GM18511 (cell line): ENCODE data around the gene MYOF.
"Not testable (repeated sequence)": the region's sequence is repeated elsewhere in the genome, so short reads cannot be mapped to it uniquely, and the experiment has no call there.

Source experiments
- ATAC-seq: cut with Tn5 transposase; IDR thresholded peaks from one replicate; pipeline ENCODE4 v1.9.1; 2021; ENCODE audit warnings: mild to moderate bottlenecking, moderate library complexity; ENCODE audit not compliant: unreplicated experiment

MYOF gene

DNA sequence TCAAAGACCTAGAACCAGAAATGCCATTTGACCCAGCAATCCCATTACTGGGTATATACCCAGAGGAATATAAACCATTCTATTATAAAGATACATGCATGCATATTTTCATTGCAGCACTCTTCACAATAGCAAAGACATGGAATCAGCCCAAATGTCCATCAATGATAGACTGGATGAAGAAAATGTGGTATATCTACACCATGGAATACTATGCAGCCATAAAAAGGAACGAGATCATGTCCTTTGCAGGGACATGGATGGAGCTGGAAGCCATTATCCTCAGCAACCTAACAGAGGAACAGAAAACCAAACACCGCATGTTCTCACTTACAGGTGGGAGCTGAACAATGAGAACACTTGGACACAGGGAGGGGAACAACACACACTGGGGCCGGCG lies 123.7 kb downstream of the MYOF start:
- ATAC-seq: not testable (repeated sequence)

DNA sequence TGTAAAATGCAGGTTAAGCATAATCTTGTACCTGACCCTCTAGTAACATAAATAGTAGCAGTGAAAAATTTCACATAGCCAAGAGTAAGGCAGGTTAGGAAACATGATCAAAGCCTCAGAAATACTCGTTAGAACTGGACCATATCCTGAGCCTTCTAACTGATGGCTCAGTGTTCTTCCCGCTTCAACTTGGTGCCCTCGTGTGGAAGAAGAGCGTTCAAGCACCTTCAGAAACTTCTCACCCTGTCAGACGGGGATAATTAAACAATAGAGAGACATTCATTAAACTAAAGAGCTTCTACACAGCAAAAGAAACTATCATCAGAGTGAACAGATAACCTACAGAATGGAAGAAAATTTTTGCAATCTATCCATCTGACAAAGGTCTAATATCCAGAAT lies 124.5 kb downstream of the MYOF start:
- no peak for ATAC-seq

DNA sequence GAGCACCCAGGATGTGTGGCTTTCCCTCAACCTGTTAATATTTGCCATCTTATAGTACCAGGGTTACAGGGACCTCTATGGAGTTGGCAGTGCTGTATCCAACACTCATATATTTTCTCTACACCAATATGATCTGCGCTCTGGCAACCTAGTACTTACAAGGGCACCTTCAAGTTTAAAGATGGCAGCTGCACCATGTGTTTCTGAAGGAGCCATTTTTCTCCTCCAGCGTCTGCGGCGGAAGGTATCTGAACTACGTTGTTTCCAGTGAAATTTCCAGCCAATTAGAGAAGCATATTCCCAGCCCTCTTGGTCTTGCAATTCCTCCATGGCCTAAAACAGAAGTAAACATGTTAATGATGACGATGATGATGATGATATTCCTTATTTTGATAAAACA lies 125.6 kb downstream of the MYOF start:
- no peak for ATAC-seq

DNA sequence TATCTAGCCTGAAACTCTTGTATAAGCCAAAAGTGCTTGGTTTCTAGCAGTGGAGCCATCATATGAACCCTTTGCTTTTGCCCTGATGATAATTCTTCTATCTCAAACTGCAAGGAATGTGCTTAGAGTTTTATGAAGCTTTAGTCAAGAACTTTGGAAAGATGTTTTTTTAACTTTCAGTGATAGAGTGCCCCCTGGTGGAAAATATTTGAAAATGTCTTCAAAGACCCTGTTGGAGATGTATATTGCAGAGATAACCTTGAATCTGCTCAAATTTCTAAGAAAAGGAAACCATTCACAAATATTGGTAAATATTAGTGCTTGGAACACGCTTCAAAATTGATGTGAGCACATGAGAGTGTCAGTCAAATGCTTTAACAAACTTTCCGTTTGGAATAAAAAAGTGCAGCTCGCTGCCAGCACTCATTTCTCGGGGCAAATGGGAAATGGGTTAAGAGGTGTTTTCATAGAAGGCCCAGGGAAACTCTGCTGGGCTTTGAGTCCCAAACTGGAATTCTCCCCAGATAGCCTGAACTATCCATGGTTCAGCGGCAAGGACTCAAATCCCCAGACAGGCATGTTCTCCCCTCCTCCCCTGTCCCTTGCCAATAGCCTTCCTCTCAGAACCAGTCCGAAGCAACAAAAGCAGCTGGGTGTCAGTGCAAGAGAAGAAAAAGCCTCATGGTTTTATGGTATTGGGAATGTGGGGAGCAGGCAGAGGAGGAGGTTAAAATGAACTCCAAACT lies 129.3 kb downstream of the MYOF start:
- no peak for ATAC-seq

DNA sequence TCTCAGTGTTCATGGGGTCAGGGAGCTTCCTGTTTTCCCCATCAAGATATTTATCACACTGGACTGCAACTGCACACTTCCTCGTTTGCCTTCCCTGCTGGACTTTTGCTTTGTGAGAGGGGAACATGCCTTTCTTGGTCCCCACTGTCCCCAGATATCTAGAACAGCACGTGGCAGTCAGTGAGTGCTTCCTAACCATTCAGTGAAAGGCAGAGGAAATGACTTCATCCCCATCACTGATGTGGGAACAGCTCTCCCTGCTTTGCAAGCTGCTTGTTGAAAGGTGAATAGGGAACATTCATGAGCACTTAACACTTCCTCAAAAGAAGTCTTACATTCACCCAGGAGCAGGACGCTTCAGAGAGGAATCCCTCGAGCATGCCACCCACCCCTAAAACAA lies 135.4 kb downstream of the MYOF start:
- ATAC-seq: no peak

DNA sequence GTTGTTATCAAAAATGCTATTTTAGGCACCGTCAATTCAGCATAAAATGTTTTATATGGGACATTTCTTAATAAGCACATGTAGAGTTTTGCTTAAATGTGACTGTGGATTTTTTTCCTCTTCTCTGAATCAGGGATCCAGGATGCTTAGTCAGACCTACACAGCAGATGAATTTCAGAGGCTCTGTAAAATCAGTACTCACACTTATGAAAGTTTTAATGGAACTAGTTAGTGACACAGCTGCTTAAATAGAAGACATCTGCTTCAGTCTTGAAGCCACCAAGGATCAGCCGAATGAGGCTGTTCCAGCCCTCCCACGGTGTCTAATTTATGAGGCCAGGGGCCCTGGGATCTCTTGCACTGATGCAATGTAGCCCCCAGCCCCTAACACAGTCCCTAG lies 136.0 kb downstream of the MYOF start:
- no peak for ATAC-seq

DNA sequence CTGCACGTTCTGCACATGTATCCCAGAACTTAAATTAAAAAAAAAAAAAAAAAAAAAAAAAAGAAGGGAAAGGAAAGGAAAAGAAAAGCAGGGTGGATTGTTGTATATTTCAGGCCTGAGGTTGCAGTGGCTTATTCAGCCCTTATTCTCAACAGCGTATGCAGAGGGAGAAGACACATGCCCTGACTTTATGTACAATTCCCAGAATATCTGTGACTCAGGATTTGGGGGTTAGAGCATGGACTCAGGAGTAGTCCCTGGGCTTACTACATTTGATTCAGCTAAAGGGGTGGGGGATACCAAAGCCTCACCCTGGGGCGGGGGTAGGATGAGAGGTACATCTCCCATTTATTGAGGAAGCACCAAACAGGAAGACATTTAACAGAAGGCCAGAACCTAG lies 137.4 kb downstream of the MYOF start:
- no peak for ATAC-seq

DNA sequence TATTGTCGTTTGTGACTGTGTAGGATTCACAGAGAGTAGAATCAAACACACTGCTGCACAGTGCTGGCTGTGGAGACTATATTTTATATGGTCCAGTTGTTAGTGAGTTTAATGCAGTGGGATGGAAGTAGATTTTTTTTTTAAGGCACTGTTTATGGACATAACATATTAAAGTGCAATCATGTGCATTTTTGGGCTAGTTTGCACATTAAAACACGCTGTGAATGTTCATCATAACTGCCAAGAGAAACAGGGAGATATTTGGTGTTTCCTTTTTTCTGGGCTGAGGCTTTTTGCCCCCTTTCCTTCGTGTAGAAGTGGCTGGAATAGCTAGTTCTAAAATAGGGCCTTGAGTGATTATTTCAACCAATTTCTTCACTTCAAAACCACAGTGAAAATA lies 139.2 kb downstream of the MYOF start:
- no peak for ATAC-seq

DNA sequence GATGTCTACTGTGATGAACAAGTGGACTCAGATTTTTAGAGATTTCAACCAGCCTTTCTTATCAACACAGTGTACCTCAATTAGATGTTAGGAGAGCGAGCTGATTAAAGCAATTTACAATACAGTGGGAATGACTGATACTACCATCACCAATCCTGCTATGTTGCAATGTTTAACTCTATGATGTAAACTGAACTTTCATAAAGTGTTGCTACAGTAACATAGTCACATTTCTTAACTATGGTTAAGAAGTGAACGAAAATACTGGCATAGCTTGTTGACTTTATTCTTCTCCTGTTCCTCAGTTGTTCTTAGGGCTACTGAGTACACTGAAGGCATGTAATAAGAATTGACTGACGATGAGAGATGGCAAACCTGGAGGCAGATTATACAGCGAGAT lies 139.8 kb downstream of the MYOF start:
- ATAC-seq: no peak

DNA sequence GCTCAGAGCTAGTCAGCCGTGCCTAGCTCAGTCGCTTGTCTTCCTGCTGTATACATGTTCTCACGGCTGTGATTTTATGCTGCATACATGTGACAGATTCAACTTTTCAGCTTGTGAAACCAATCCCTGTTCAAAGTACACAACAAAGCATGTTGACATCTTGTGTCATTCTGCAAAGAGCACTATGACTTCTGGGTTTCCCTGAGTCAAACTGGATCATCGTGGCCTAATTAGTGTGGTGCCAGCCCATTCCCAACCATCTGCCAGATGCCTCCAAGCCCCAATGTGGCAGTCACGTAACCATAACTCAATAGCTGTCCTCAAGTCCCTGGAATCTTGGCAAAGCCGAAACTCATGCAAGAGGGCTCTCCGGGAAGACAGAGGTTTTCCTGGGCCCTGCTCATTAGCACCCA lies 144.8 kb downstream of the MYOF start:
- no peak for ATAC-seq

DNA sequence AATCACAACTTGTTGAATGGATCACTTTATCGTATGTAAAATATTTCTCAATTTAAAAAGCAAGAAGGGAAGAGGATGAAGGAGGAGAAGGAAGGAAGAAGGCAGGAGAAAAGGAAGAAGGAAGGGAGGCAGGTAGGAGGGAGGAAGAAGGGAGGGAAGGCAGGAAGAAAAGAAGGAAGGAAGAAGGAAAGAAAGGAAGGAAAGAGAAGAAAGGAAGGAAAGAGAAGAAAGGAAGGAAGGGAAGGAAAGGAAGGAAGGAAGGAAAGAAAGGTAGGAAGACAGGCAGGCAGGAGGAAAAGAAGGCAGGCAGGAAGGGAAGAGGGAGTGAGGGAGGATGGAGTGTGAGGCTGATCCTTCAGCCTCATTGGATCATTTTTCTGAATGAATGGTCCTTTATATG lies 145.5 kb downstream of the MYOF start:
- ATAC-seq: no peak

DNA sequence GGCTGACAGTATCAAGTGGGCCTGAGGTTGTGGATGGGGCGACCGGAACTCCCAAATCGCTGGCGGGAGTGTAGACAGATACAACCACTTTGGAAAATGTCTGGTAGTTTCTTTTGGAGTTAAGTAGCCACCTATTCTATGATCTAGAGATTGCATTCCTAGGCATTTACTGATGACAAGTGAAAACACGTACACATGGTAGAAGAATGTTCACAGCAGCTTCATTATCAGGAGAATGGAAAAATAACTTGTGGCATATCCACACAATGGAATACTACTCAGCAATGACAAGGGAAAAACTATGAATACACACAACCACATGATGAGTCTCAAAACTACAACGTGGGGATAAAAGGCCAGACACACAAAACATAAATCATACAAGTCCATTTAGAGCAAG lies 146.0 kb downstream of the MYOF start:
- no peak for ATAC-seq

DNA sequence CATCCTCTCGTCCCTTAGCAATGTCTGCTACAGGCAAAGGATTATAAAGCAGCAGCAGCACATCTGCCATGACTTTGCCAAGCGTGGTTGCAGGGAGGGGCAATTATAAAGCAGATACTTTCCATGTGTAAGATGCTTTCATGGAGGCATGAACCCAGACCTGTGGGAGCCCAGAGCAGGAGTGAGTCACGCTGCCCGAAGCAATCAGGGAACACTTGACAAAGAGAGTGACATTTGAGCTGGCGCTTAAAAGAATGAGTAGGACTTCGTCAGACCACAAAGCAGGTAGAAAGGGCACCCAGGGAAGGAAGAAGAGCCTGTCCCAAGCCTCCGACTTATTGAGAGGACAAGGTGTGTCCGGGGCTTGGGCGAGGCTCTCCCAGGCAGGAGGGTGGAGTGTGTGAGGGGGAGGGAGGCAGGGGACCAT lies 147.2 kb downstream of the MYOF start:
- ATAC-seq: no peak

DNA sequence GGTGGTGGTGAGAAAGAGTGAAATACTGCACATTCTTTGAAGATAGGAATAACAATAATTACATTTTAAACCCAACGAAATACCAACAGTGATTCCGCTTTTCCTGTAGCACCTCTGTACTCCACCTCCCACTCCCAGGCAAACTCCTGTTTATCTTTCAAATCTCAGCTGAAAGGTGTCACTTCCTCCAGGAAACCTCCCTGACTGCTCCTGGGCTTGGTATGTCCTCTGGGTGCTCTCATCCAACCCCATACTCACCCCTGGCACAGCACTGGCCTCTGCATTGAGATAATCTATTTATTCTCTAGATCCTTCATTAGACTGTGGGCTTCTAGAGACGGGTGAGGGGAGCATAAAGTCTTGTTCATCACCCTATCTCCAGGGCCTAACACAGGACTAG lies 148.0 kb downstream of the MYOF start:
- ATAC-seq: no peak

DNA sequence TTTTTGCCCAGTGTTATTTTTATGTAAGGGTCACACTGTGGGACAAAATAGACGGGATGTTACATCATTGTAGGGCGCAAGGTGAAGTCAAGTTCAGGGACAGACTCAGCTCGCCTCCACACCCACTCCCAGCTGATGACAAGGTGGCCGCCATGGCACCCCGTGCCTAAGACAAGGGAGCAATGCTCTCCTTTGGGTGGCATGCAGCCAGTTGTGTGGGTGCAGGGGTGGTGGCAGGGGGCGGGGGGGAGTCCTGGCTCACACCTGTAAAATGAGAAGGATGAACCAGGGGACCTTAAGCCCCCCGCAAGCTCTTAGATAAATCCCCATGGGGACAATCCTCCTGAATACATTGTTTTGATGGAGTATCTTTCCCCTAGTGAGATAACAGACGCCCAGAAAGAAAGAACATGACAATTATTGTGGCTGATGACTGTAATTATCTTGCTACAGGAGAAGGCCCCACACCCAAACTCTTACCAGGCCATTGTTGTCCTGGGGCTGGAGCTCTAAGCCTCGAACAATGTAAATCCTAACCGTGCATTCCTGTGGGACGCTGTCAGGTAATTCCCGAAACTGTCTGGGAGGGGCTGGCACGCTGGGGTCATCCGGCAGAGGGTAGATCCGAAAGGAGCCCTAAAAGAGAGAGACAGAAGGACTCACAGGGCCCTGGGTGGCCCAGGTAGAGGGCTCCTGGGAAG lies 148.7 kb downstream of the MYOF start:
- ATAC-seq: no peak

DNA sequence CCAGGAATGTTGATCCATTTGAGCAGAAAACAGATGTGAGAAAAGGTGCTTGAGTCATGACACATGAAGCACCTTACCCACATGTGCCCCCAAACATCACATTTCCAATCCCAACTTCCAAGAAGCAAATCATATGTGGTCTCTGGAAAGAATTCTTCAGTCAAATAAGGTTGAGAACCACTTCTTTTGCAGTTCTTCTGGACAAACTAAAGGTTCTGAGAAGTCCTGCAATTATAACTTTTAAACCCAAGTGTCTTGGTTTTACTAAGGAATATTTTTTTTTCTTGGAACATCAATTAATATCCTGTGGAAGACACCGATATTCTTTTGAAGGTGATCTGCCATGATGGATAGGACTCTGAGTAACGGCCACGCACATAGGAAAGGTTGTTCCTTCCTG lies 151.3 kb downstream of the MYOF start:
- no peak for ATAC-seq

DNA sequence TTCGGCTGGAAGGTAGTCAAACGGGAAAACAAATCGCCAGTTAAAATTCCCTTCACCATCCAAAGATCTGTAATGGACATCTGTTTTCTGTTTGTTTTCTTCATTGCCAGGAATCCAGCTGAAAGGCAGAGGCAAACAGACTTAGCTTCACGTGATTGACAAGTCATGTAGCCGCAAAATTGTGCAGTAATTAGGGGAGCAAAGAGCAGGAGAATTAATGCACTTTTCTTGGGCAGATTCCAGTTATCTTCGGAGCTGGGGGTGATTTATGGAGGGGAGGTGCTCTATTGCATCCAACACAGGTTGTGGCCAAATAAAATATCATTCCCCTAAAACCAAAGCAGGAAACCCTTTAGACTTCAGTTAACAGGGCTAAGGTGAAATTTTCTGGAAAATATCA lies 162.2 kb downstream of the MYOF start:
- ATAC-seq: no peak

DNA sequence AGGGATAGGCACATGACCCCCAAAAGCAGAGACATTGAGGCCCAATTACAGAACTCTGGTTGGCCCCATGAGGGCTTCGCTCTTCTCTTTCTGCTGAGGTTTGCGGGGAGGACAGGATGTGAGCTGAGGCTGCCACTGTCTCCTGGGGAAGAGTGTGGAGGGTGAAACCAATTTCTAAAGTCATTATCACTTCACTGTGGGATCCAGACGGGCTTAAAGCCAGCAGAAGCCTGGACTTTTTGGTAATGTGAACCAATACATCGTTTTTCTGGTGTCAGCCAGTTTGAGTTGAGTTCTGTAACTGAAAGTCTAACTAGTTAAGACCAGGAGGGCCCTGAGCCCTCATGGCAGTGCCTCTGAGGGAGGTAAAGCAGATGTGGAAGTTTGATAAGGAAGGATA lies 163.0 kb downstream of the MYOF start:
- no peak for ATAC-seq

DNA sequence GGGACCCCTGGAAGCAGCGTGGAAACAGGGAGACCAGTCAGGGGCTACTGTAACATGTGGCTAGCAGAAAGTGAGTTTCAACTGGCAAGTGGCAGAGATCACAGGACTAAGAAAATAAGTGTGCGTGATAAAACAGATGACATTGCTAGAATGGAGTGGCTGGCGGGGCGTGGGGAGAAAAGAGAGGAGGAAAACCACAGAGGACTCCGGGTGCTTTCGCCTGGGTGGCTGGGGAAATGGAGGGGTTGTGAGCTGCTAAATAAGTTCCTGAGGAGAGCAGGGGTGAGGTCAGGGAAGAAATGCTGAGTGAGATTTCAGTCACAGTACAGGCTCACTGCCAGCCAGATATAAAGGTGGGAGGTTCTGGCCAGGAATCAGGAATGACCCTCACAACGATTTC lies 166.9 kb downstream of the MYOF start:
- no peak for ATAC-seq

DNA sequence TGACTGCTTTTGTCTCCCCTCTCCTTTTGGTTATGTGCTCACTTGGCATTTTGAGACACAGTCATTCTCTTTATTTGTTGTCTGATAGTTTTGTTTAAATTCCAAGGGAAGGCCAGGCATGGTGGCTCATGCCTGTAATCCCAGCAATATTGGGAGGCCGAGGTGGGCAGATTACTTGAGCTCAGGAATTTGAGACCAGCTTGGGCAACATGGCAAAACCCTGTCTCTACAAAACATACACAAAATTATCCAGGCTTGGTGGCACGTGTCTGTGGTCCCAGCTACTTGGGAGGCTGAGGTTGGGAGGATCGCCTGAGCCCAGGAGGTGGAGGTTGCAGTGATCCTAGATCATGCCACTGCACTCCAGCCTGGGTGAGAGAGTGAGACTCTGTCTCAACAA lies 167.5 kb downstream of the MYOF start:
- not testable (repeated sequence) for ATAC-seq

DNA sequence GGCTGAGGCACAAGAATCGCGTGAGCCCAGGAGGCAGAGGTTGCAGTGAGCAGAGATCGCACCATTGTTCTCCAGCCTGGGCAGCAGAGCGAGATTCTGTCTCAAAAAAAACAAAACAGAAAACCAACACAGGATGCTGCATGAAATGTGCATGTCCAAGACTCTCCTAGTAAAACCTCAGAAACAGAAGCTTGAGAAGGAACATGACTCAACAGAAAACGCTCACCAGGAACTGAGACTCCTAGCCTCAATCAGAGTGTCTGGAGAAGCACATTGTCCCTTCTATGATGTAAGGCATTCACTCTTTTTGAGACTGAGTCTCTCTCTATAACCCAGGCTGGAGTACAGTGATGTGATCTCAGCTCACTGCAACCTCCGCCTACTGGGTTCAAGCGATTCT lies 168.3 kb downstream of the MYOF start:
- no peak for ATAC-seq

DNA sequence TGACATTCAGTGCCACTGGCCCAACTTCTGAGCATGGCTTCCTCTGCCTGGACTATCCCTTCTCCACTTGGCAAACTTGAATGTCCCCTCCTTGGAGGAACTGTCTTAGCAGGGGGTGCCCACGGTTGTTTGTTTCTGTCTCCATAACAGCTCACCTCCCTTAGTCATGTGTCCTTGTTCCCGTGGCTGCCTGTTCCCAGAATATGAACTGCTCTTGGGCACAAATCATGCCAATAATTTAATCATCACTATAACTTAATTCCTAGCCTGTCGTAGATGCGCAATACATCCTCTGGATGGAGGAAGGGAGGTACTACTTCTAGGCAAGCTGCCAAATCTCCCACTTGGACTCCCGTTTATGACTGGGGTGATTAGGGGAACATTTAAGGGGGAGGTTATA lies 173.1 kb downstream of the MYOF start:
- ATAC-seq: no peak

DNA sequence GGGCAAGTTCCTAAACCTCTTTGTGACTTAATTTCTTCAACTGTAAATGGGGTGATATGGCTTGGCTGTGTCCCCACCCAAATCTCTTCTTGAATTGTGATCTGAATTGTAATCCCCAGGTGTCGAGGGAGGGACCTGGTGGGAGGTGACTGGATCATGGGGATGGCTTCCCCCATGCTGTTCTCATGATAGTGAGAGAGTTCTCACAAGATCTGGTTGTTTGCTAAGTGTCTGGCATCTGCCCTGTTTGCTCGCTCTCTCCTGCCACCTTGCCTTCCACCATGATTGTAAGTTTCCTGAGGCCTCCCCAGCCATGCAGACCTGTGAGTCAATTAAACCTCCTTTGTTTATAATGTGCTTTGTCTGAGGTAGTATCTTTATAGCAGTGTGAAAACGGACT lies 177.0 kb downstream of the MYOF start:
- no peak for ATAC-seq
